Measurements from ENCODE around the gene NFKBIE. TPM values are rescaled to one million over a fixed set of nuclear protein-coding genes. Genes with fewer than 3 reads are reported as not detected.

NFKBIE gene
- total RNA-seq, 1 experiment from 2014 or later: 9.7 TPM

- Histone ChIP-seq H3K27me3 (ENCODE audit: insufficient read depth, low read length) (no peaks in the 10 kb centered on the region), H3K27ac (ENCODE audit: insufficient read length, low read depth, low read length) (no peak overlapping the region)
- no CpG with 5 or more reads among the region's 9 CpGs for WGBS (ENCODE audit: extremely low coverage, insufficient read length, low lambda C conversion rate)
Measured at GRCh38 chr6:44258325-44258863, 7.0 kb downstream of the NFKBIE start.

More at GRCh38 chr6:44258325-44258863, 7.0 kb downstream of the NFKBIE start:
- no peak overlapping the region for H3K4me2 ChIP-seq (ENCODE audit: insufficient read depth, insufficient read length, low read length)
- no peak overlapping the region for H4K5ac ChIP-seq (ENCODE audit: insufficient read length, low read depth, low read length)
- Mint-ChIP-seq H3K36me3 (ENCODE audit: insufficient read depth in 1 of 3, low read depth in 3 of 3) (peaks cover 9 to 46% (median 31%) of the 10 kb centered on the region in 3 experiments), H3K27me3 (ENCODE audit: low read depth) (peaks cover 11% of the 10 kb centered on the region), H3K4me3 (peak overlapping the region; percentile 79 to 88), H3K9me3 (no peaks in the 10 kb centered on the region), H3K4me1 (peaks cover 39 to 44% of the 10 kb centered on the region in 2 experiments), H3K27ac (peak overlapping the region in 1 of 3 experiments; percentile 87; a peak in 2 of 7 replicates)
- no peak overlapping the region for H2BK120ac ChIP-seq (ENCODE audit: low read depth, low read length, poor library complexity, severe bottlenecking)
- no peak overlapping the region for H3K23ac ChIP-seq (ENCODE audit: insufficient read length, low read depth, low read length)
- H3K18ac ChIP-seq (ENCODE audit: insufficient read length, low read depth, low read length): no peak overlapping the region
- peaks cover 6% of the 10 kb centered on the region for H3K23me2 ChIP-seq (ENCODE audit: insufficient read length, low read depth, low read length, poor library complexity, severe bottlenecking)
- H3K9ac ChIP-seq (ENCODE audit: extremely low read depth, insufficient read length, low read length): no peak overlapping the region
- no peak overlapping the region for H2AK5ac ChIP-seq (ENCODE audit: insufficient read length, low read length)
- H2BK20ac ChIP-seq (ENCODE audit: low read depth, low read length, poor library complexity, severe bottlenecking): no peak overlapping the region
- no peak overlapping the region for H3T11ph ChIP-seq (ENCODE audit: low read length)
- no peak overlapping the region for H4K91ac ChIP-seq (ENCODE audit: insufficient read length, low read depth, low read length)
- H3K79me2 ChIP-seq (ENCODE audit: insufficient read depth, low read length): no peaks in the 10 kb centered on the region
- no peak overlapping the region for H3K4ac ChIP-seq (ENCODE audit: low read depth, low read length)
- DNase-seq: no peak
- H2AFZ ChIP-seq (ENCODE audit: low read length): no peak overlapping the region
- no peaks in the 10 kb centered on the region for H3K79me1 ChIP-seq (ENCODE audit: insufficient read depth, low read depth, low read length, poor library complexity, severe bottlenecking)
- no peak overlapping the region for H2BK15ac ChIP-seq (ENCODE audit: low read depth, low read length)
- H3K56ac ChIP-seq (ENCODE audit: insufficient read length, low read depth, low read length): no peak overlapping the region
- no peak overlapping the region for H2BK12ac ChIP-seq (ENCODE audit: insufficient read length, low read depth, low read length)
- no peaks in the 10 kb centered on the region for H4K20me1 ChIP-seq (ENCODE audit: control insufficient read depth, insufficient read depth, insufficient read length)
- H3K4me1 ChIP-seq (ENCODE audit: insufficient read depth, low read length): no peaks in the 10 kb centered on the region; the same call in 1 of the 2 replicates
- no peak overlapping the region for H4K8ac ChIP-seq (replicated peaks; ENCODE audit: insufficient read length, low read depth, low read length)
- no peaks in the 10 kb centered on the region for H3K9me3 ChIP-seq (ENCODE audit: control insufficient read depth, low read depth, low read length)
- no peak for TF ChIP-seq CTCF (conservative IDR thresholded peaks at IDR 0.05)
- H3K14ac ChIP-seq (ENCODE audit: insufficient read depth, low read length): no peak overlapping the region
- H2BK5ac ChIP-seq (ENCODE audit: insufficient read length, low read length): no peak overlapping the region

Measured in H9 (cell line).